BJ (cell line): Measurements from ENCODE around the gene CRACR2B. TPM values are rescaled to one million over a fixed set of nuclear protein-coding genes. Genes with fewer than 3 reads are reported as not detected.

Experiments
- CTCF ChIA-PET: fragments of 350-600 bp; formaldehyde crosslinking; extraction: SDS; loops from one replicate; lab custom pipeline; 2021; ENCODE audit warnings: antibody characterized with exemption, inconsistent platforms; lab: Yijun Ruan, JAX
- POLR2A ChIA-PET: fragments of 300-600 bp; sonication (Branson Sonifier 250); formaldehyde crosslinking; extraction: SDS; loops from one replicate; lab custom pipeline; 2021; ENCODE audit warnings: antibody characterized with exemption; lab: Charles Lee
- DNase-seq: peaks from one replicate; pipeline ENCODE4 v3.0.0-alpha.2; 2011; ENCODE audit warnings: low read depth
- H3K27me3 ChIP-seq: 2 replicates; pipeline ENCODE4 v1.6.0; 2011; ENCODE audit warnings: low read length; ENCODE audit not compliant: control insufficient read depth, insufficient read depth
- H3K36me3 ChIP-seq: 2 replicates; pipeline ENCODE4 v1.5.1; 2011; ENCODE audit warnings: low read length; ENCODE audit not compliant: control insufficient read depth, insufficient read depth
- H3K4me3 ChIP-seq: 2 replicates; pipeline ENCODE4 v1.5.1; 2011; ENCODE audit warnings: low read depth, mild to moderate bottlenecking, control low read depth, low read length
- CTCF ChIP-seq: IDR thresholded peaks from 2 replicates; pipeline ENCODE4 v1.5.1; 2011; ENCODE audit warnings: low read depth, mild to moderate bottlenecking, control low read depth, inconsistent platforms, low read length, moderate library complexity; ENCODE audit not compliant: insufficient read depth
- polyA plus RNA-seq: library from polyadenylated mRNA; depleted of rRNA; stranded (reverse); fragments of >200 nt; gene quantifications from 2 replicates; pipeline ENCODE4 v1.2.3, GENCODE V29; 2011

Gene CRACR2B
- polyA plus RNA-seq, 1 experiment: 0.16 TPM

DNA sequence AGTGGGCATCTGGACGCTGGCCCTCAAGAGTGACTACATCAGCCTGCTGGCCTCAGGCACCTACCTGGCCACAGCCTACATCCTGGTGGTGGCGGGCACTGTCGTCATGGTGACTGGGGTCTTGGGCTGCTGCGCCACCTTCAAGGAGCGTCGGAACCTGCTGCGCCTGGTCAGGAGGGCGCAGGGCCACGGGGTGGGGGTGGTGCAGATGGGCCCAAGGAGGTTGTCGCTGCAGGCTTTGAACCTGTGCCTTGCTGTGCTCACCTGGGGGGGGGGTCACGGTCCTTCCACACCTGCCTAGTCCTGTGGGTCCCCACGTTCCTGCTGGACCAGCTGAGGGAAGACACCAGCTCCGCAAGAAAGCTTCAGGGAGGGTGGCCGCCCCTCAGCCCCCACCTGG, 8.6 kb downstream of the CRACR2B start:
- ChIA-PET CTCF (no interaction called here), POLR2A (interaction anchor here (0.5 kb wide), 1 partner anchor 91 kb away, joined by 3 read pairs; no protein-coding TSS in a partner anchor)
- no peak overlapping the region for H3K4me3 ChIP-seq
- no peak for DNase-seq
- no peaks in the 10 kb centered on the region for H3K27me3 ChIP-seq
- H3K36me3 ChIP-seq: peaks cover 46% of the 10 kb centered on the region
- TF ChIP-seq CTCF: no peak

GRCh38 chr11:836700-837099, 9.0 kb downstream of the CRACR2B start:
- CTCF ChIA-PET: no interaction called here
- Histone ChIP-seq H3K4me3 (no peak overlapping the region), H3K27me3 (no peaks in the 10 kb centered on the region), H3K36me3 (peaks cover 46% of the 10 kb centered on the region)
- TF ChIP-seq CTCF: no peak
- POLR2A ChIA-PET: interaction anchor here (0.5 kb wide), 1 partner anchor 91 kb away, joined by 3 read pairs; no protein-coding TSS in a partner anchor
- no peak for DNase-seq

DNA sequence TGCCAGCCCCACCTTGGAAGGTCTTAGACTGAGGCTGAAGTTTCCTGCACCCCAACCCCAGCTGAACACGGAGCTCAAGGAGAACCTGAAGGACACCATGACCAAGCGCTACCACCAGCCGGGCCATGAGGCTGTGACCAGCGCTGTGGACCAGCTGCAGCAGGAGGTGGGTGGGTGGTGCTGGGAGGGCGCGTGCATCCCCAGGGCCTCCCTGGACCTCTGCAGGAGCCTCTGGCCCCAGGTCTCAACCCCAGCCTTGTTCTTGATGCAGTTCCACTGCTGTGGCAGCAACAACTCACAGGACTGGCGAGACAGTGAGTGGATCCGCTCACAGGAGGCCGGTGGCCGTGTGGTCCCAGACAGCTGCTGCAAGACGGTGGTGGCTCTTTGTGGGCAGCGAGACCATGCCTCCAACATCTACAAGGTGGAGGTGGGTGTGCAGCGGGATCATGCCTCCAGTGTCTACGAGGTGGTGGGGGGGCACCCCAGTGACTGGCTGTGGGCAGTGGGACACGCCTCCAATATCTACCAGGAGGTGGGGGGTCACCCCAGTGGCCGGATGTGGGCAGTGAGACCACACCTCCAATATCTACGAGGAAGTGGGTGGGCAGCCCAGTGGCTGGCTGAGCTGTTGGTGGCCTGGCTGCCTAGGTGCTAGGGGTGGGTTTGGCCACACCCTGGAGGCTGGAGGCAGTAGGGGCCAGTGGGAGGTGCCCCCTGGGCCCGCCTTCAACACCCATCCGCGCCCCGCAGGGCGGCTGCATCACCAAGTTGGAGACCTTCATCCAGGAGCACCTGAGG, 9.7 kb downstream of the CRACR2B start:
- DNase-seq: no peak
- CTCF ChIA-PET: interaction anchor here (1.3 kb wide), 1 partner anchor 8 kb away, joined by 3 read pairs; no protein-coding TSS in a partner anchor
- Histone ChIP-seq H3K4me3 (no peak overlapping the region), H3K27me3 (no peaks in the 10 kb centered on the region), H3K36me3 (peaks cover 46% of the 10 kb centered on the region)
- POLR2A ChIA-PET: no interaction called here
- no peak for TF ChIP-seq CTCF

GRCh38 chr11:837990-838307, 10.2 kb downstream of the CRACR2B start:
- ChIA-PET CTCF (interaction anchor here (1.3 kb wide), 1 partner anchor 9 kb away, joined by 3 read pairs; no protein-coding TSS in a partner anchor), POLR2A (no interaction called here)
- H3K4me3 ChIP-seq: no peak overlapping the region
- no peak for DNase-seq
- H3K36me3 ChIP-seq: peaks cover 46% of the 10 kb centered on the region
- TF ChIP-seq CTCF: no peak
- H3K27me3 ChIP-seq: no peaks in the 10 kb centered on the region

DNA sequence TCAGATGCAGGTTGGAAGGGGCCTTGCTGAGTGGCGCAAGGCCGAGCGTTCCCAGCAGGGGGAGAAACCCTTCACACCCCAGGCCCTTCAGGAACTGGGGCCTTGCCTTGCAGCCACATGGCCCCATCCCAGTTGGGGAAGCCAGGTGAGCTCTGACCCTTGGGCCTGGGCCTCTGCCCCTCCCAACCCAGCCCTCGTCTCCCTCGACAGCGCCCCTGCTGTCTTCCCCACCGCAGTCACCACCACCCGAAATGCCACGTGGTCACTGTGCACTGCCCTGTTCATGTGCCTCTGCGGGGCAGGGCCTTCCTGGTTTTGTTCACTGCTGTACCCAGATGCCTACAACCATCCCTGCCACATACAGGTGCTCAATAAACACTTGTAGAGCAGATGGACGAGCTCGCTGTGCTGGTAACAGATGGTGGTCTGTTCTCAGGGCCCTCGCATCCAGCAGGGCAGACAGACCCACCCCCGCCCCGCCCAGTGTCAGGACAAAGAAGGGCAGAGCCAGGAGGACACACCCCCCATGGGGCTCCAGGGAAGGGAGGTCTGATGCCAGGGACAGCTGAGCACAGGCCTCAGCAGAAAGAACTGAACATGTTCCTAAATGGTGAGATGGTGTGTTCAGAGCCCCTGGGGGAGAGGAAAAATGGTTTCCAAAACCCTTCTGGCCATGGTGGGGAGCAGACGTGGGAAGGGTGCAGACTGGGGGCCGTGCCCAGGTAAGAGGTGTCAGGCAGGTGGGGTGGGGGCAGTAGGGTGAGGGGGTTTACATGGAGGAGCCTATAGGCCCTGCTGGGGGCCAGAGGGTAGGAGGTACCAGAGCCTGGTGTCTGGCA, 10.9 kb downstream of the CRACR2B start:
- no peak overlapping the region for H3K4me3 ChIP-seq
- POLR2A ChIA-PET: no interaction called here
- peak; percentile 31 for TF ChIP-seq CTCF
- no peak for DNase-seq
- CTCF ChIA-PET: interaction anchor here (0.7 to 1.3 kb wide), 3 partner anchors 9 to 60 kb away, joined by 3 read pairs; no protein-coding TSS in a partner anchor
- H3K36me3 ChIP-seq: peaks cover 46% of the 10 kb centered on the region
- no peaks in the 10 kb centered on the region for H3K27me3 ChIP-seq
